Right atrium auricular region (tissue), 2 donors: ENCODE results near the gene MSMB. TPM values are rescaled to one million over a fixed set of nuclear protein-coding genes. Genes with fewer than 3 reads are reported as not detected.
"Not testable (repeated sequence)": the region's sequence is repeated elsewhere in the genome, so short reads cannot be mapped to it uniquely, and the experiment has no call there.

Experiments
- DNase-seq: peaks from one replicate; pipeline ENCODE4 v3.0.0-alpha.2; 2019; ENCODE audit warnings: low spot score
- H3K27ac ChIP-seq, 2 donors: fragments of 200-600 bp; sonication (generic); 1 replicate in 1 of 2; 2 replicates in 1 of 2; pipeline ENCODE4 v1.5.1; 2016 to 2019
- H3K27me3 ChIP-seq, 2 donors: fragments of 200-600 bp; sonication (generic); one replicate each; pipeline versions ENCODE4 v1.5.1 to v1.6.0; 2017 to 2019
- H3K36me3 ChIP-seq: fragments of 200-600 bp; sonication (generic); one replicate; pipeline ENCODE4 v1.5.1; 2016
- H3K4me1 ChIP-seq, 2 donors: fragments of 200-600 bp; sonication (generic); one replicate each; pipeline versions ENCODE4 v1.5.1 to v1.6.0; 2017 to 2019
- H3K4me3 ChIP-seq, 2 donors: fragments of 200-600 bp; sonication (generic); 1 replicate in 1 of 2; 2 replicates in 1 of 2; pipeline ENCODE4 v1.5.1; 2017 to 2019; ENCODE audit warnings: mild to moderate bottlenecking in 1 of 2, moderate library complexity in 1 of 2
- H3K9me3 ChIP-seq, 2 donors: fragments of 200-600 bp; sonication (generic); one replicate each; pipeline ENCODE4 v1.5.1; 2019
- total RNA-seq, 2 donors: library from RNA; depleted of rRNA; stranded (reverse); fragments of >200 nt; gene quantifications; one replicate each; pipeline ENCODE4 v1.1.0, GENCODE V29; 2016
- TF ChIP-seq, protein P1 (sequence below), 2 donors: fragments of 200-600 bp; sonication (generic); IDR thresholded peaks; one replicate each; pipeline ENCODE4 v1.5.1; 2019; ENCODE audit warnings: antibody characterized with exemption in 2 of 2

MSMB gene
- total RNA-seq, 2 donors from 2014 or later, result not detected

- peak; percentile 26 for DNase-seq
- Histone ChIP-seq H3K36me3 (no peaks in the 10 kb centered on the region), H3K9me3 (no peaks in the 10 kb centered on the region), H3K27ac (no peak overlapping the region), H3K27me3 (no peaks in the 10 kb centered on the region), H3K4me1 (no peaks in the 10 kb centered on the region), H3K4me3 (no peak overlapping the region)
- TF ChIP-seq, protein P1, sequence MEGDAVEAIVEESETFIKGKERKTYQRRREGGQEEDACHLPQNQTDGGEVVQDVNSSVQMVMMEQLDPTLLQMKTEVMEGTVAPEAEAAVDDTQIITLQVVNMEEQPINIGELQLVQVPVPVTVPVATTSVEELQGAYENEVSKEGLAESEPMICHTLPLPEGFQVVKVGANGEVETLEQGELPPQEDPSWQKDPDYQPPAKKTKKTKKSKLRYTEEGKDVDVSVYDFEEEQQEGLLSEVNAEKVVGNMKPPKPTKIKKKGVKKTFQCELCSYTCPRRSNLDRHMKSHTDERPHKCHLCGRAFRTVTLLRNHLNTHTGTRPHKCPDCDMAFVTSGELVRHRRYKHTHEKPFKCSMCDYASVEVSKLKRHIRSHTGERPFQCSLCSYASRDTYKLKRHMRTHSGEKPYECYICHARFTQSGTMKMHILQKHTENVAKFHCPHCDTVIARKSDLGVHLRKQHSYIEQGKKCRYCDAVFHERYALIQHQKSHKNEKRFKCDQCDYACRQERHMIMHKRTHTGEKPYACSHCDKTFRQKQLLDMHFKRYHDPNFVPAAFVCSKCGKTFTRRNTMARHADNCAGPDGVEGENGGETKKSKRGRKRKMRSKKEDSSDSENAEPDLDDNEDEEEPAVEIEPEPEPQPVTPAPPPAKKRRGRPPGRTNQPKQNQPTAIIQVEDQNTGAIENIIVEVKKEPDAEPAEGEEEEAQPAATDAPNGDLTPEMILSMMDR (IDR thresholded peaks at IDR 0.05), result no peak
Measured at GRCh38 chr10:46091828-46092523, 45.9 kb upstream of the MSMB start.

DNA sequence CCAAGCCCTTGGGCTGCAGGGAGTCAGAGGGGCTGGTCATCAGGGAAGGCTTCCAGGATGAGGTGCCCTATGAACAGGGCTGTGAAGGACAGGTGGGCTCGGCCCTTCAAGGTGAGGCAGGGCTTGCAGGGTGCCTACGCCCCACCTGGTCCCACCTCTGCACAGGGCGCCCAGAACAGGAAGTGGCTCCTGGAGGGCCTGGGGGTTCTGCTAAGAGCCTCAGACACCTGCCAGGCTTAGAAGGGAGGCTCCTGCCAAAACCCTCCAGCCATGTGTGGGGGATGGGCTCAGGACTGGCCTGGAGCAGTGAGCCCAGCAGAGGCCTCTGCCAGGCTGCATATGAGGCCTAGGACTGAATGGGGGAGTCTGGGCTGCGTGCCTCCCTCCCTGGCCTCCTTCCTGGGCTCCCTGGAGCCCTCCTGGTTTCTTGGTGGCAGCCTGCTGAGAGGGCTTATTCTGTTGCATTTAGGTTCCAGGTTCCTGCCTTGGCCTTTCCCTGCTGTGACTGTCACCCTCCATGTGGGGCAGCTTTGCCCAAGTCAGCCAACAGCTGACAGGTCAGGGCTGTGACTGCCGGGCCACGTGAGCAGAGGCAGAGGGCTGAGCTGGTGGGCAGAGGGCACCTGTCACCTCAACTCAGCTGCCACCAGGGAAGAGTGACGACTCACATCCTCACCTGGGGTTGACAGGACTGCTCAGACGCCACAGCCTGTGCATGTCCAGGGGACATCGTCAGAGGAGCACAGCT, 45.2 kb upstream of the MSMB start:
- TF ChIP-seq, protein P1 (IDR thresholded peaks at IDR 0.05), result no peak
- no peaks in the 10 kb centered on the region for H3K27me3 ChIP-seq
- H3K9me3 ChIP-seq, result no peaks in the 10 kb centered on the region
- peak; percentile 32 for DNase-seq
- H3K27ac ChIP-seq, result no peak overlapping the region
- no peaks in the 10 kb centered on the region for H3K4me1 ChIP-seq
- H3K4me3 ChIP-seq, result no peak overlapping the region
- H3K36me3 ChIP-seq, result no peaks in the 10 kb centered on the region

DNA sequence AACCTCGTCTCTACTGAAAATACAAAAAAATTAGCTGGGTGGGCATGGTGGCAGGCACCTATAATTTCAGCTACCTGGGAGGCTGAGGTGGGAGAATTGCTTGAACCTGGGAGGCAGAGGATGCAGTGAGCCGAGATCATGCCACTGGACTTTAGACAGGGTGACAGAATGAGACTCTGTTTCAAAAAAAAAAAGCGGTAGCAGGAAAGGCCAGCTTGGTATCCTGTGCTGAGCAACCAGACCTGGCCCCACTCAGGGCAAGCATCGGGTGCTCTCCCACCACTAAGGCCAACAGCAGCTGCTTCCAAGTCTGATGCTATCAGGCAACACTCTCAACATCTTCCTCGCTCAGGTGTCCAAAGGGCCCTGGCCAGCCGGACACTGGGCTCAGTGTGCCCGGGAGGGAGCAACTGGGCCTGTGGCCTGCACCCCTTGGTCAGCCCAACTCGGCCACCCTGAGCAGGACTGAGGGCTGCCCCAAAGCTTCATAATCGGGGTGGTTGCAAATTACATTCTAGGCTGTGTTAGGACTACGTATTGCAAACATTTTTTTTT, 44.3 kb upstream of the MSMB start:
- no peak overlapping the region for H3K4me3 ChIP-seq
- TF ChIP-seq, protein P1 (IDR thresholded peaks at IDR 0.05), result no peak
- no peak overlapping the region for H3K27ac ChIP-seq
- peak; percentile 18 for DNase-seq
- H3K36me3 ChIP-seq, result no peaks in the 10 kb centered on the region
- no peaks in the 10 kb centered on the region for H3K27me3 ChIP-seq
- H3K9me3 ChIP-seq, result no peaks in the 10 kb centered on the region
- H3K4me1 ChIP-seq, result no peaks in the 10 kb centered on the region

GRCh38 chr10:46087381-46087780, 41.3 kb upstream of the MSMB start:
- H3K27me3 ChIP-seq, H3K4me1 ChIP-seq, H3K9me3 ChIP-seq, H3K36me3 ChIP-seq, H3K4me3 ChIP-seq, H3K27ac ChIP-seq: not testable (repeated sequence)
- DNase-seq, result peak; percentile 11

GRCh38 chr10:46084321-46085165, 38.5 kb upstream of the MSMB start:
- Histone ChIP-seq H3K9me3 (no peaks in the 10 kb centered on the region), H3K36me3 (no peaks in the 10 kb centered on the region), H3K27ac (no peak overlapping the region), H3K4me3 (no peak overlapping the region), H3K4me1 (no peaks in the 10 kb centered on the region), H3K27me3 (no peaks in the 10 kb centered on the region)
- peak; percentile 47 for DNase-seq
- TF ChIP-seq, protein P1 (IDR thresholded peaks at IDR 0.05), result no peak
